Liver (tissue), 9 donors: Measurements from ENCODE around the gene BASP1. TPM values are rescaled to one million over a fixed set of nuclear protein-coding genes. Genes with fewer than 3 reads are reported as not detected.

Source experiments
- DNase-seq: peaks from one replicate; pipeline ENCODE4 v3.0.0-alpha.2; 2017; ENCODE audit warnings: low spot score
- H3K27ac ChIP-seq, 2 donors: one replicate each; pipeline ENCODE4 v1.7.0; 2013; ENCODE audit warnings: inconsistent platforms in 2 of 2, low read length in 2 of 2, control low read depth in 1 of 2, low read depth in 1 of 2, mild to moderate bottlenecking in 1 of 2
- H3K27me3 ChIP-seq, 4 donors: one replicate each; pipeline versions ENCODE4 v1.6.1 to v1.7.0; 2013; ENCODE audit warnings: low read length in 3 of 4, inconsistent platforms in 1 of 4, mild to moderate bottlenecking in 1 of 4, moderate library complexity in 1 of 4; ENCODE audit not compliant: control insufficient read depth in 4 of 4, insufficient read depth in 4 of 4
- H3K36me3 ChIP-seq, 4 donors: one replicate each; pipeline versions ENCODE4 v1.6.1 to v1.7.0; 2013; ENCODE audit warnings: low read length in 3 of 4, mild to moderate bottlenecking in 3 of 4, low read depth in 1 of 4, moderate library complexity in 1 of 4; ENCODE audit not compliant: control insufficient read depth in 4 of 4, insufficient read depth in 3 of 4
- H3K4me1 ChIP-seq, 4 donors: one replicate each; pipeline versions ENCODE4 v1.6.1 to v1.7.0; 2013; ENCODE audit warnings: low read length in 3 of 4, mild to moderate bottlenecking in 3 of 4, moderate library complexity in 1 of 4; ENCODE audit not compliant: control insufficient read depth in 4 of 4, insufficient read depth in 4 of 4
- H3K4me3 ChIP-seq, 3 donors: one replicate each; pipeline versions ENCODE4 v1.6.1 to v1.7.0; 2013; ENCODE audit warnings: low read length in 3 of 3, control low read depth in 1 of 3, low read depth in 1 of 3, mild to moderate bottlenecking in 1 of 3
- H3K9ac ChIP-seq, 2 donors: one replicate each; pipeline ENCODE4 v1.7.0; 2013; ENCODE audit warnings: low read length in 2 of 2, mild to moderate bottlenecking in 2 of 2, moderate library complexity in 2 of 2, control low read depth in 1 of 2, low read depth in 1 of 2
- H3K9me3 ChIP-seq, 4 donors: one replicate each; pipeline versions ENCODE4 v1.6.1 to v1.7.0; 2013; ENCODE audit warnings: low read length in 3 of 4; ENCODE audit not compliant: control insufficient read depth in 4 of 4
- ATF3 ChIP-seq: IDR thresholded peaks from 2 replicates; pipeline ENCODE4 v1.6.1; 2016; ENCODE audit warnings: antibody characterized with exemption
- EGR1 ChIP-seq, 2 donors: IDR thresholded peaks; 2 replicates each; pipeline ENCODE4 v1.6.1; 2016 to 2018; ENCODE audit warnings: antibody characterized with exemption in 2 of 2, low read depth in 2 of 2
- FOXA1 ChIP-seq: IDR thresholded peaks from 2 replicates; pipeline ENCODE4 v1.6.1; 2016; ENCODE audit warnings: antibody characterized with exemption
- GABPA ChIP-seq, 2 donors: IDR thresholded peaks in 1 of 2; conservative IDR thresholded peaks in 1 of 2; 2 replicates each; pipeline ENCODE4 v1.6.1; 2016; ENCODE audit warnings: antibody characterized with exemption in 2 of 2, mild to moderate bottlenecking in 1 of 2, moderate library complexity in 1 of 2
- HNF4A ChIP-seq, 2 donors: conservative IDR thresholded peaks; 2 replicates each; pipeline ENCODE4 v1.6.1; 2016; ENCODE audit warnings: antibody characterized with exemption in 2 of 2, mild to moderate bottlenecking in 2 of 2
- HNF4G ChIP-seq: IDR thresholded peaks from 2 replicates; pipeline ENCODE4 v1.6.1; 2016; ENCODE audit warnings: antibody characterized with exemption
- JUND ChIP-seq, 2 donors: IDR thresholded peaks; 2 replicates each; pipeline ENCODE4 v1.6.1; 2016; ENCODE audit warnings: antibody characterized with exemption in 2 of 2
- MAX ChIP-seq: IDR thresholded peaks from 2 replicates; pipeline ENCODE4 v1.6.1; 2016; ENCODE audit warnings: antibody characterized with exemption
- NR2F2 ChIP-seq: IDR thresholded peaks from 2 replicates; pipeline ENCODE4 v1.6.1; 2016; ENCODE audit warnings: antibody characterized with exemption
- RAD21 ChIP-seq, 2 donors: IDR thresholded peaks; 2 replicates each; pipeline ENCODE4 v1.6.1; 2016; ENCODE audit warnings: antibody characterized with exemption in 2 of 2, mild to moderate bottlenecking in 2 of 2
- REST ChIP-seq: IDR thresholded peaks from 2 replicates; pipeline ENCODE4 v1.6.1; 2016; ENCODE audit warnings: antibody characterized with exemption, mild to moderate bottlenecking
- RXRA ChIP-seq, 2 donors: IDR thresholded peaks; 2 replicates each; pipeline ENCODE4 v1.6.1; 2017 to 2018; ENCODE audit warnings: antibody characterized with exemption in 2 of 2, mild to moderate bottlenecking in 1 of 2
- SP1 ChIP-seq: IDR thresholded peaks from 2 replicates; pipeline ENCODE4 v1.6.1; 2018; ENCODE audit warnings: antibody characterized with exemption, mild to moderate bottlenecking
- TAF1 ChIP-seq: conservative IDR thresholded peaks from 2 replicates; pipeline ENCODE4 v1.6.1; 2016; ENCODE audit warnings: antibody characterized with exemption, mild to moderate bottlenecking
- YY1 ChIP-seq: IDR thresholded peaks from 2 replicates; pipeline ENCODE4 v1.6.1; 2016; ENCODE audit warnings: antibody characterized with exemption, mild to moderate bottlenecking
- ZBTB33 ChIP-seq: IDR thresholded peaks from 2 replicates; pipeline ENCODE4 v1.6.1; 2016; ENCODE audit warnings: antibody characterized with exemption
- WGBS: extraction: QIAGEN DNeasy Blood & Tissue Kit; methylation state at CpG from one replicate; pipeline ENCODE4 v1.1.7; 2013; 5-methylcytosine and 5-hydroxymethylcytosine counted together
- polyA plus RNA-seq, 2 donors: library from polyadenylated mRNA; stranded (reverse) in 1 of 2; unstranded in 1 of 2; fragments of 200-250 nt in 1 of 2; fragments of >200 nt in 1 of 2; fragmentation: Nextera tagmentation in 1 of 2; extraction: Ambion mirVana in 1 of 2; gene quantifications; one replicate each; pipeline versions ENCODE4 v1.2.1 to v1.2.3, GENCODE V29; 2013 to 2015
- total RNA-seq, 2 donors: library from RNA; depleted of rRNA; stranded (reverse); fragments of >200 nt; gene quantifications; one replicate each; pipeline ENCODE4 v1.2.3, GENCODE V29; 2014
- donor health status: healthy.
- donor health status: healthy.
- donor health status: healthy.
- donor health status: healthy.
- donor health status: healthy.

The BASP1 gene
- total and polyA plus RNA-seq, 4 donors, result 1.2 to 17.0 (median 5.4) TPM

GRCh38 chr5:17257705-17258273 is 40.4 kb downstream of the BASP1 start:
- no peak overlapping the region for H3K4me3 ChIP-seq
- 77% methylated on average over 5 of the region's 5 CpGs for WGBS
- no peaks in the 10 kb centered on the region for H3K4me1 ChIP-seq
- H3K9me3 ChIP-seq, result no peaks in the 10 kb centered on the region
- no peak overlapping the region for H3K27ac ChIP-seq
- TF ChIP-seq JUND (IDR thresholded peaks at IDR 0.05) (no peak), FOXA1 (no peak), RXRA (IDR thresholded peaks at IDR 0.05) (no peak), GABPA (IDR thresholded peaks at IDR 0.05 in 1 of 2, conservative IDR thresholded peaks at IDR 0.05 in 1 of 2) (no peak), ATF3 (no peak), SP1 (no peak), RAD21 (IDR thresholded peaks at IDR 0.05) (no peak), HNF4A (conservative IDR thresholded peaks at IDR 0.05) (no peak), NR2F2 (no peak), REST (no peak), ZBTB33 (no peak), YY1 (no peak), MAX (no peak), TAF1 (no peak), EGR1 (IDR thresholded peaks at IDR 0.05; ENCODE audit: low read depth in 2 of 2) (no peak), HNF4G (no peak)
- H3K27me3 ChIP-seq, result no peaks in the 10 kb centered on the region
- H3K36me3 ChIP-seq, result no peaks in the 10 kb centered on the region
- DNase-seq, result no peak
- H3K9ac ChIP-seq, result no peak overlapping the region

GRCh38 chr5:17258431-17258830 is 41.0 kb downstream of the BASP1 start:
- no peaks in the 10 kb centered on the region for H3K27me3 ChIP-seq
- no peak overlapping the region for H3K9ac ChIP-seq
- WGBS, result 78% methylated on average over 2 of the region's 2 CpGs
- H3K4me3 ChIP-seq, result no peak overlapping the region
- H3K27ac ChIP-seq, result no peak overlapping the region
- DNase-seq, result no peak
- no peaks in the 10 kb centered on the region for H3K9me3 ChIP-seq
- no peaks in the 10 kb centered on the region for H3K4me1 ChIP-seq
- H3K36me3 ChIP-seq, result no peaks in the 10 kb centered on the region
- TF ChIP-seq MAX, result no peak
- no peak for TF ChIP-seq GABPA (IDR thresholded peaks at IDR 0.05 in 1 of 2, conservative IDR thresholded peaks at IDR 0.05 in 1 of 2)
- TF ChIP-seq NR2F2, result no peak
- TF ChIP-seq RAD21 (IDR thresholded peaks at IDR 0.05), result no peak
- TF ChIP-seq EGR1 (IDR thresholded peaks at IDR 0.05; ENCODE audit: low read depth in 2 of 2), result no peak
- TF ChIP-seq ZBTB33, result no peak
- no peak for TF ChIP-seq HNF4A (conservative IDR thresholded peaks at IDR 0.05)
- no peak for TF ChIP-seq SP1
- TF ChIP-seq ATF3, result no peak
- no peak for TF ChIP-seq TAF1
- TF ChIP-seq REST, result no peak
